Keratinocyte (primary cell): ENCODE results near the gene PPWD1. TPM values are rescaled to one million over a fixed set of nuclear protein-coding genes. Genes with fewer than 3 reads are reported as not detected.

ENCODE experiments used
- DNase-seq: peaks from one replicate; pipeline ENCODE4 v3.0.0-alpha.2; 2011; ENCODE audit warnings: low read depth, missing footprints, low spot score
- FAIRE-seq: peaks from 2 replicates; lab custom pipeline; 2011; peaks lifted over from hg19 to GRCh38; lab: Jason Lieb, UNC
- H2AFZ ChIP-seq: 2 replicates; pipeline ENCODE4 v1.6.0; 2012; ENCODE audit warnings: low read length, control low read depth, inconsistent platforms; ENCODE audit not compliant: control insufficient read depth
- H3K27ac ChIP-seq: 2 replicates; pipeline ENCODE4 v1.5.1; 2011; ENCODE audit warnings: low read length; ENCODE audit not compliant: control insufficient read depth, insufficient read depth
- H3K27me3 ChIP-seq: 3 replicates; pipeline ENCODE4 v1.6.0; 2011; ENCODE audit warnings: low read length; ENCODE audit not compliant: control insufficient read depth, insufficient read depth; ENCODE audit errors: extremely low read depth
- H3K36me3 ChIP-seq, 2 experiments: 2 replicates in 1 of 2; 3 replicates in 1 of 2; pipeline ENCODE4 v1.5.1; 2011; ENCODE audit warnings: low read length in 2 of 2, mild to moderate bottlenecking in 1 of 2; ENCODE audit not compliant: control insufficient read depth in 2 of 2, insufficient read depth in 2 of 2; ENCODE audit errors: extremely low read depth in 1 of 2
- H3K4me1 ChIP-seq: 3 replicates; pipeline ENCODE4 v1.5.1; 2011; ENCODE audit warnings: low read length; ENCODE audit not compliant: control insufficient read depth, insufficient read depth; ENCODE audit errors: extremely low read depth
- H3K4me2 ChIP-seq: 3 replicates; pipeline ENCODE4 v1.6.0; 2011; ENCODE audit warnings: low read depth, low read length; ENCODE audit not compliant: control insufficient read depth, insufficient read depth; ENCODE audit errors: extremely low read depth
- H3K4me3 ChIP-seq, 3 experiments: fragments of 200-600 bp in 1 of 3; sonication (generic) in 1 of 3; 2 replicates in 2 of 3; 3 replicates in 1 of 3; pipeline ENCODE4 v1.5.1; 2011 to 2016; ENCODE audit warnings: low read length in 3 of 3, mild to moderate bottlenecking in 3 of 3, control low read depth in 2 of 3, inconsistent platforms in 1 of 3, low read depth in 1 of 3, mixed read lengths in 1 of 3, mixed run types in 1 of 3, moderate library complexity in 1 of 3; ENCODE audit not compliant: control insufficient read depth in 2 of 3, insufficient read depth in 2 of 3; ENCODE audit errors: extremely low read depth in 1 of 3
- H3K79me2 ChIP-seq: 2 replicates; pipeline ENCODE4 v1.6.0; 2012; ENCODE audit warnings: low read length; ENCODE audit not compliant: control insufficient read depth, insufficient read depth
- H3K9ac ChIP-seq: 3 replicates; pipeline ENCODE4 v1.6.0; 2011; ENCODE audit warnings: low read length; ENCODE audit not compliant: control insufficient read depth, insufficient read depth; ENCODE audit errors: extremely low read depth
- H3K9me1 ChIP-seq: 3 replicates; pipeline ENCODE4 v1.6.0; 2011; ENCODE audit warnings: low read length; ENCODE audit not compliant: control insufficient read depth, insufficient read depth; ENCODE audit errors: extremely low read depth
- H3K9me3 ChIP-seq: 2 replicates; pipeline ENCODE4 v1.5.1; 2012; ENCODE audit warnings: low read depth, low read length; ENCODE audit not compliant: control insufficient read depth
- H4K20me1 ChIP-seq: 3 replicates; pipeline ENCODE4 v1.6.0; 2011; ENCODE audit warnings: low read length; ENCODE audit not compliant: control insufficient read depth, insufficient read depth; ENCODE audit errors: extremely low read depth
- CTCF ChIP-seq, 3 experiments: IDR thresholded peaks in 1 of 3; conservative IDR thresholded peaks in 1 of 3; optimal IDR thresholded peaks in 1 of 3; 2 replicates in 2 of 3; 3 replicates in 1 of 3; pipeline versions ENCODE3 to v1.5.1; 2011; ENCODE audit warnings: low read length in 3 of 3, mild to moderate bottlenecking in 3 of 3, moderate library complexity in 2 of 3, control low read depth in 1 of 3, inconsistent platforms in 1 of 3; ENCODE audit not compliant: insufficient read depth in 2 of 3; ENCODE audit errors: extremely low read depth in 1 of 3
- EZH2 ChIP-seq: IDR thresholded peaks from one replicate; pipeline ENCODE4 v1.6.1; 2012; ENCODE audit warnings: inconsistent platforms, mild to moderate bottlenecking, low read length, moderate library complexity
- dilution Hi-C: fragments of 300-500 bp; cut with MboI; formaldehyde crosslinking; loops from one replicate; pipeline ENCODE4 v1.7.0; 2020; ENCODE audit warnings: low sequenced_read_pairs; ENCODE audit not compliant: extremely low pct_ligation_motif_present
- polyA plus RNA-seq, 5 experiments: library from polyadenylated mRNA; depleted of rRNA in 3 of 5; stranded (reverse) in 3 of 5; stranded (forward) in 1 of 5; unstranded in 1 of 5; fragments of >200 nt; gene quantifications; 1 replicate in 1 of 5; 2 replicates in 3 of 5; 3 replicates in 1 of 5; pipeline versions ENCODE4 v1.2.1 to v1.2.3, GENCODE V29; 2011 to 2012; ENCODE audit warnings: missing spikeins in 2 of 5, low read depth in 1 of 5, low replicate concordance in 1 of 5

The PPWD1 gene
- polyA plus RNA-seq, 1 donor (not counting 4 experiments of a cell fraction or from before 2014, with no cell fraction given), result 18.3 TPM

- no peaks in the 10 kb centered on the region for H4K20me1 ChIP-seq
- H3K4me3 ChIP-seq, result no peak overlapping the region
- no peaks in the 10 kb centered on the region for H3K9me1 ChIP-seq
- no peak overlapping the region for H3K27ac ChIP-seq
- DNase-seq, result no peak
- dilution Hi-C loops, result no loop called here
- FAIRE-seq, result no peak
- no peaks in the 10 kb centered on the region for H3K79me2 ChIP-seq
- no peaks in the 10 kb centered on the region for H3K4me1 ChIP-seq
- no peaks in the 10 kb centered on the region for H3K9me3 ChIP-seq
- peaks cover 0 to 7% of the 10 kb centered on the region in 2 experiments for H3K36me3 ChIP-seq
- no peaks in the 10 kb centered on the region for H3K27me3 ChIP-seq
- H2AFZ ChIP-seq, result no peak overlapping the region
- no peak overlapping the region for H3K4me2 ChIP-seq
- no peak overlapping the region for H3K9ac ChIP-seq
- TF ChIP-seq EZH2 (no peak), CTCF (optimal IDR thresholded peaks at IDR 0.05 in 1 of 3, IDR thresholded peaks at IDR 0.05 in 1 of 3, conservative IDR thresholded peaks at IDR 0.05 in 1 of 3; ENCODE audit: extremely low read depth in 1 of 3, insufficient read depth in 2 of 3, low read length in 3 of 3) (no peak)
These were observed 17.0 kb upstream of the PPWD1 start for GRCh38 chr5:65546141-65546540.

DNA sequence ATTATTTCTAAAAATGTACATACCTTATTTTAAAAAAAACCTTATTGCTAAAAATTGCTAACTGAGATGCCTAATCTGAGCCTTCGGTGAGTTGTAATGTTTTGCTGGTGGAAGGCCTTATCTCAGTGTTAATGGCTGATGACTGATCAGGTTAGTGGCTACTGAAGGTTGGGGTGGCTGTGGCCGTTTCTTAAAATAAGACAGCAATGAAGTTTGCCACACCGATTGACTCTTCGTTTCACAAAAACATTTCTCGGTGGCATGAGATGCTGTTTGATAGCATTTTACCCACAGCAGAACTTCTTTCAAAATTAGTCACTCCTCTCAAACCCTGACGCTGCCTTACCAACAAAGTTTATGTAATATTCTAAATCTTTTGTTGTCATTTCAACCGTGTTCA, 14.8 kb upstream of the PPWD1 start:
- dilution Hi-C loops, result no loop called here
- FAIRE-seq, result no peak
- TF ChIP-seq EZH2, result no peak
- no peak for TF ChIP-seq CTCF (optimal IDR thresholded peaks at IDR 0.05 in 1 of 3, IDR thresholded peaks at IDR 0.05 in 1 of 3, conservative IDR thresholded peaks at IDR 0.05 in 1 of 3; ENCODE audit: extremely low read depth in 1 of 3, insufficient read depth in 2 of 3, low read length in 3 of 3)
- no peak for DNase-seq
- Histone ChIP-seq H3K9me3 (no peaks in the 10 kb centered on the region), H3K79me2 (no peaks in the 10 kb centered on the region), H3K27me3 (no peaks in the 10 kb centered on the region), H3K9ac (no peak overlapping the region), H3K36me3 (peaks cover 0 to 4% of the 10 kb centered on the region in 2 experiments), H3K27ac (no peak overlapping the region), H3K4me1 (no peaks in the 10 kb centered on the region), H3K4me3 (no peak overlapping the region), H2AFZ (no peak overlapping the region), H3K4me2 (no peak overlapping the region), H3K9me1 (no peaks in the 10 kb centered on the region), H4K20me1 (no peaks in the 10 kb centered on the region)
